Measurements from ENCODE around the gene PC.
"Not testable (repeated sequence)": the region's sequence is repeated elsewhere in the genome, so short reads cannot be mapped to it uniquely, and the experiment has no call there.

PC gene

DNA sequence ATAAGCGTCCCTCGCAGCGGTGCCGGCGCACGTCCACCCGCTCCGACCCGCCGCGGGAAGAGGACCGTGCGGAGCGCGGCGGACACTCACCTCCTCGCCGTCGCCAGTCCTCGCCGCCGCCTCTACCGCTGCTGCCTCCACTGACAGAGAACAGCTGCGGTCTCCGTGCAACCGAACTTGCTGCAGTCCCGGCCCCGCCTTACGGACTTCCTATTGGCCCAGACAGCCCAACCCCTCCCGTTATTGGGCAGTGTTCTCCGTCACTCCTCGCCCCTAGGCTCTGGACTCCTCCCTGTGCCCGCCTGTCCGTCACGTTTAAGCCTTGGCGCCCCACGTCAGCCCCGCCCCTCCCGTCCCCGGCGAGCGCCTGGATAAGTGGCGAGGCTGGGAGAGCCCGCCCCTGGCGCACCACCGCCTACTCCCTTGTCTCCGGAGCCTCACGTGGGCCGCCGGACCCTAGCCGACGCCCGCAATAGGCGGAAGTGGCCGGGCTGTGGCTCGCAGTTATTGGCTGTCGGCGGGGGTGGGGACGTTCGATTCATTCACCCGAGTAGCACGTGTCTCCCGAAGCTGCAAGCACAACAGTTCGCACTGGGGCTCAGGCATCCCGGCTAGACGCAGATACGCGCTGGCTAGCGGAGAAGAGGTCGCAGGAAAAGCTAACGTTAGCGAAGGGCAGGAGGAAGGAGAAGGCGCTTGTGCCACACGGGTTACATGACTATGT is at the start of gene PC:
TSS of gene PC (minus strand) at position 152 of the 724 bp plus-strand sequence. CDS start 86,224 bp downstream, outside the sequence.
- peak; percentile 99 for DNase-seq (ENCODE audit: low read depth in 2 of 2)

DNA sequence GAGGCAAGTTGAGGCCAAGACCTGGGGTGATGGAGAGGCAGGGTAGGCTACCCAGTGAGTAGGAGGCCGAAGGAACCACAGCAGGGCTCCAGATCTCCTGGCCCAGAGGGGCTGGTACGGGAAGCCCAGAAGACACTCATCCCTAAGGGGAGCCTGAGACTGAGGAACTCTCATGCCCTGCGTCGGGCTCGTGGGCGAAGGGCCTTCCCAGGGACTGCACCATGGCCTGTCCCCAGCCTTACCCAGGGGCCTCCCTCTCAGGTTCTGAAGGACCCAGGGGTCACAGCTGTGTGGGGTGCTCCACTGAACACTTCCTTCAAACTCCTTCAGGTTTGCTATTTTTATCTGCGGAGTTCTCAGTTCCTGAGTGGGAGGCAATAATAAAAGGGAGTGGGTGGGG is 48.9 kb upstream of the PC start:
- DNase-seq (ENCODE audit: low read depth in 2 of 2), result no peak

DNA sequence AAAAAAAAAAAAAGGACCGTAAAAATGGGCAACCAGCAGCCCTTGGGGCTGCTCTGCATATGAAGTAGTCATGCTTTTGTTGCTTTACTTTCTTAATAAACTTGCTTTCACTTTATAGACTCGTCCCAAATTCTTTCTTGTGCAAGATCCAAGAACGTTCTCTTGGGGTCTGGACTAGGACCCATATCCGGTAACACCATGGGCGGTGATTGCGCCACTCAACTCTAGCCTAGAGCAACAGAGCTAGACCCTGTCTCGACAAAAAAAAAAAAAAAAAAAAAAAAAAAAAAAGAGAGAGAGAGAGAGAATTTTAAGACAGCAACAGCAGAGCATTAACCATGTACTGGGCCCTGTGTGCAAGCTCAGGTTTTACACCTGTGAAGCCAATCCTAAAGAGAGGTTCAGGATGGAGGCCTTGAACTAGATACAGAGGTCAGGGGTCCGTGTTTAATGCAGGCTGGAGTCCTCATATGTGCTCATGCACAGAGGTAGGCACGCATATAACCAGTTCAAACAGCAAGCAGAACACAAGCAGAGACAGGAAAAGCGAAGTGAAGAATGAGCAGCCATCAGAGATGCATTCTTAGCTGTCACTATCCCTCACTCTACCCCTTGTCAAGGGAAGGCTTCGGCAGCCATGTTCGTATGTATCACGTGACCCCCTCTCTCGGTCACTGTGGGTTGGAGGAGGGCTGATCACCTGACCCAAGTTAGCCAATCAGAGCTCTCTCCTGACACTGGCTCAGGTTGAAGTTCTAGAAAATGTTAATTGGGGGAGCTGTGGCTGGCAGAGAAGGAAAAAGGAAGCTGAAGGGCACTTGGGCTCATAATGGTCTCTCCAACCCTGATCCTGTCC is 48.1 kb upstream of the PC start:
- DNase-seq (ENCODE audit: low read depth in 2 of 2), result peak in 1 of 2 donors; percentile 12

- DNase-seq (ENCODE audit: low read depth in 2 of 2), result not testable (repeated sequence)
Observed at GRCh38 chr11:67005200-67005599, 47.0 kb upstream of the PC start.

- DNase-seq (ENCODE audit: low read depth in 2 of 2), result no peak
Observed at GRCh38 chr11:67002921-67003411, 44.8 kb upstream of the PC start.

GRCh38 chr11:67002297-67002913 is 44.2 kb upstream of the PC start:
- no peak for DNase-seq (ENCODE audit: low read depth in 2 of 2)

GRCh38 chr11:67001332-67001731 is 43.1 kb upstream of the PC start:
- no peak for DNase-seq (ENCODE audit: low read depth in 2 of 2)

GRCh38 chr11:66999555-66999954 is 41.4 kb upstream of the PC start:
- no peak for DNase-seq (ENCODE audit: low read depth in 2 of 2)

- no peak for DNase-seq (ENCODE audit: low read depth in 2 of 2)
Observed at GRCh38 chr11:66996609-66997273, 38.6 kb upstream of the PC start.

DNA sequence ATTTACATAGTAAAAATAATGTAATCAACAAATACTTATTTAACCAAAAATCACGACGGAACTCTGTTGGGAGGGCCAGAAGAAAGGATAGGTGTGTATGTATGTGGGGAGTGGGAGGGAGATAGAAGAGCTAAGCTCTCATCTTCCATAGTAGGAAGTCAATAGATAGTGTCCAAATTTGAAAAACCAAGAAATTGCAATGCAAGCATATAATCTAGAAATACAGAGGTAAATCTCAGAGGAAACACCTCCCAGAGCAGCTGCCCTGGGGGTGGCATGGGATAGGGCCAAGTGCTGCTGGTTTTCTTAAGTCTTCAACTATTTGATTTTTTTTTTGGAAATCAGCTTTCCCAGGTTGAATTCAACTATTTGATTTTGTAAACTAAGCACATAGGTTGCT is 33.9 kb upstream of the PC start:
- no peak for DNase-seq (ENCODE audit: low read depth in 2 of 2)

DNA sequence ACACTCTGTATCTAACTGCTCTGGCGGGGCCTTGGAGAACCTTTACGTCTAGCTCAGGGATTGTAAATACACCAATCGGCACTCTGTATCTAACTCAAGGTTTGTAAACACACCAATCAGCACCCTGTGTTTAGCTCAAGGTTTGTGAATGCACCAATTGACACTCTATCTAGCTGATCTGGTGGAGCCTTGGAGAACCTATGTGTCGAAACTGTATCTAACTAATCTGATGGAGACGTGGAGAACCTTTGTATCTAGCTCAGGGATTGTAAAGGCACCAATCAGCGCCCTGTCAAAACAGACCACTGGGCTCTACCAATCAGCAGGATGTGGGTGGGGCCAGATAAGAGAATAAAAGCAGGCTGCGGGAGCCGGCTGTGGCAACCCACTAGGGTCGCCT is 31.2 kb upstream of the PC start:
- not testable (repeated sequence) for DNase-seq (ENCODE audit: low read depth in 2 of 2)

DNA sequence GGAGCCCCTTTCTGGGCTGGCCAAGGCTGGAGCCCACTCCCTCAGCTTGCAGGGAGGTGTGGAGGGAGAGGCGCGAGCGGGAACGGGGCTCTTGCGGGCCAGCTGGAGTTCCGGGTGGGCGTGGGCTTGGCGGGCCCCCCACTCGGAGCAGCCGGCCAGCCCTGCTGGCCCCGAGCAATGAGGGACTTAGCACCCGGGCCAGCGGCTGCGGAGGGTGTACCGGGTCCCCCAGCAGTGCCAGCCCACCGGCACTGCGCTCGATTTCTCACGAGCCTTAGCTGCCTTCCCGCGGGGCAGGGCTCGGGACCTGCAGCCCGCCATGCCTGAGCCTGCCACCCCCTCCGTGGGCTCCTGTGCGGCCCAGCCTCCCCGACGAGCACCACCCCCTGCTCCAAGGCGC is 30.6 kb upstream of the PC start:
- not testable (repeated sequence) for DNase-seq (ENCODE audit: low read depth in 2 of 2)

DNA sequence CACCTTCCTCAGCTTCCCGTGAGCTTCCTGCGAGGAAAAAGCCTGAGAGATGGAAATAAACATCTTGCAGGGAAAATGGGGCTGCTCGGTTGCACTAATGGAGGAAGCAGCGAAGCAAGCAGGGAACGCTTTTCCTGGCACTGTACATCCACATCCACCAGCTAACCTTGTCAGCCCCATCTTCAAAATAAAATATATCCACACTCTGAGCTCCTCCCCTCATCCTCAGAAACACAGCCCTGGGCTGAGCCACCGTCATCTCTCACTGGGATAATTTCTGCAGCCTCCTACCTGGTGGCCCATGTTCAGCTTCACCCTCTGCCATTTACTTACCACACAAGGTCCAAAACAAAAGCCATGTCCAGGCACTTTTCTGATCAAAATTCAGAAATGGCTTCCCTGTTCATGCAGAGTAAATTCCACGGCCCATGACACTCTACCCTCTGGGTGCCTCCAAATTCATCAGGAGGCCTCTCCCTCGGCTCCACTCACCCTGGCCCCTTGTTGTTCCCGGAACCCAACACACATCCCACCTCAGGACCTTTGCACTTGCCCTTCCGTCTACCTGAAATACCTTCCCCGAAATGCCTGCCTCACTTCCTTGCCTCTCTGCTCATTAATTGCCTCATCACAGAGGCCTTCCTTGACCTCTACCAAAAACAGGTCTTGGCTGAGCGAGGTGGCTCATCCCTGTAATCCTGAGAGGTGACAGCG is 29.9 kb upstream of the PC start:
- no peak for DNase-seq (ENCODE audit: low read depth in 2 of 2)

DNA sequence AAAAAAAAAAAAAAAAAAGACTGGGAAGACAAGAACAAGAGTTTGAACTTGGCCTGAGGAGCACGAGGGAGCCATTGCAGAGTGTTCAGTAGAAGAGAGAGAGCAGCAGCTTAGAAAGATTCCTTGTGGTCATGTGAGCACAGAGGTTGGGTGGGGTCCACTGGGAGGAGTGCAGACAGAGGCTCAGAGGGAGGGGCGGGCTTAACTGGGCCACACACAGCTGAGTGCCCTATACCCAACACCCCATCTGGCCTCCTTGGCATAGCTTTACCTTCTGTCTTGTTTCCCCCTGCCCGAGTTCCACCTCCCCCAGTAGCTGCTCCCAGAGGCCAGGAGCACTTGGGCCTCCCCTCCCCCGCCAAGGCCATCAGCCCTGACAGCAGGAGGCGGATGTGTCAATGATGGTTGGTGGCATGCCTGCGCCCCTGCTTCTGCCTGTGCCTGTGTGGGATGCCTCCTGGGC is 29.0 kb upstream of the PC start:
- DNase-seq (ENCODE audit: low read depth in 2 of 2), result no peak

GRCh38 chr11:66986178-66986545 is 28.0 kb upstream of the PC start:
- DNase-seq (ENCODE audit: low read depth in 2 of 2), result no peak

DNA sequence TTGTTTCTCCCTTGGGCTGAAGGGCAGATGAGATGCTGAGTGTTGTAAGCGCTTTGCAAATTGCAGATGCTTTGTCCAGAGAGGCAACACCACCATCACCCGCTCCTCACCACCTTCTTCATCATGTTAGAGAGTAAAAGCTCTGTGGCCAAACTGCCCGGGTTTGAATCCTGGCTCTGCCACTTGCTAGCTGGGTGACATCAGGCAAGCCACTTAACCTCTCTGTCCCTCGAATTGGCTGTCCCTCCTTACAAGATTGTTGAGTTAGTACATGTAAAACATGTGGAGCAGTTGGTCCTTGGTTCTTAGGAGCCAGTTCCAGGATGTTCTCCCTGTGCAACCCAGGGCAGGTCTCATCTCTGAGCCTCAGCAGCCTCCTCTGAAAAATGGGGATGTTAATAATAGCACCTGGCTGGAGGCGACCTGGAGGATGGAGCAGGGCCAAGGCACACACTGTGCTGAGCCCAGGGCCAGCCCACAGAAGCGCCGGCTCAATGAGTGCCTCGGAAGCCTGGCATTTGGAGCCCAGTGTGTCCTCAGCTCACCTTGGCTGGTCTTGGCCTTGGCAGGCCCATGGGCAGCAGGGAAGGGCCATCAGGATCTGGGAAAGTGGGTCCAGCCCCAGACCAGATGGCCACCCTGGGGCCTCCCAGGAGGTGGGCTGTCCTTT is 27.5 kb upstream of the PC start:
- DNase-seq (ENCODE audit: low read depth in 2 of 2), result no peak

DNA sequence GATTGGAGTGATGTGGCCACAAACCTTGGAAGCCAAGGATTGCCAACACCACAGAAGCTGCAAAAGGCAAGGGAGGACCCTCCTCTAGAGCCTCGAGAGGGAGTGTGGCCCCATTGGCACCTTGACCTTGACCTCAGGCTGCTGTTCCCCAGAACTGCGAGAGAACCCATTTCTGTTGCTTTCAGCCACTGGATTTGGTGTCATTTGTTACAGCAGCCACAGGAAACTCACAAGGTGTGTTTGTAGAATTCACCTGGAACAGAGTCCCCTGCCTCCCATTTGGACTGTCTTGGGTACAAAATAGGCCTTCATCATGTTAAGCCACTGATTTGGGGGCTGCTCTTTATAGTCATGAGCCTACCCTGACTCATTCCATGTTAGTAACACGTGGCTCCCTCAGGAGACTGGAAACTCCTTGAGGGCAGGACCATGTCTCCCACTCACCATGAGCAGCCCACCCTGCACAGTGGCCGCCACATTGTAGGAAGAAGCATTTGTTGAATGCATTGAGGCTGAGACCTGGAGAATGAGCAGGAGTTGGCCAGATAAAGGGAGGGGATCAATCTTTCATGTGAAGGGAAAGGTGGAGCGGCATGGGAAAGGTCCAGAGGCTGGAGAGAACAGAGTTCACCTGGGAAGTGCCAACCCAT is 25.2 kb upstream of the PC start:
- no peak for DNase-seq (ENCODE audit: low read depth in 2 of 2)

- DNase-seq (ENCODE audit: low read depth in 2 of 2), result peak in 1 of 2 donors; percentile 8
Observed at GRCh38 chr11:66981976-66982578, 23.9 kb upstream of the PC start.

DNA sequence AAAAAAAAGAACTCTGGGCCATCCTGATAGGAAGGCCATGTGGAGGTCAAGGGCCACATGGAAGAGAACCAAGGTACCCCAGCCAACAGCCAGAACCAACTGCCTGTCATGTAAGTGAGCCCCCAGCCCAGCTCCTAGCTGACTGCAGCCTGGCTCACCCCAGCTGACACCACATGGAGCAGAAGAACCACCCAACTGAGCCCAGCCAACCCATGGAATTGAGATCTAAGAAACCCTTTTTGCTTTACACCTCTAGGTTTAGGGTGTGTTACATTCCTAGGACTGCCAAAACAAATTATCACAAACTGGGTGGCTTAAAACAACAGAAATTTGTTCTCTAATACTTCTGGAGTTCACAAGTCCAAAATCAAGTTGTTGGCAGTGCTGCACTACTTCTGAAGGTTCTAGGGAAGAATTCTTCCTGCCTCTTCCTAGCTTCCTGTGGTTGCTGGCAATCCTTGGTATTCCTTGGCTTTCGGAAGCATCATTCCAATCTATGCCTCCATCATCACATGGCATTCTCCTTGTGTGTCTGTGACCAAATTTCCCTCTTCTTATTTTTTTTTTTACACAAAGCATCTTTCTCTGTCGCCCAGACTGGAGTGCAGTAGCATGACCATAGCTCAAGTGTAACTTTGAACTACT is 21.3 kb upstream of the PC start:
- DNase-seq (ENCODE audit: low read depth in 2 of 2), result no peak
